NCI-H1105 treated with DMSO at 0.1 percent for 48 hours (cell line): ENCODE measurements around the gene GAS7.

ENCODE experiments used
- DNase-seq: peaks from one replicate; lab custom pipeline; 2025; lab: John Stamatoyannopoulos, UW

The GAS7 gene

GRCh38 chr17:9981344-9981915 is 217.0 kb downstream of the GAS7 start:
- no peak for DNase-seq

- no peak for DNase-seq
Observed at GRCh38 chr17:9979463-9979995, 218.9 kb downstream of the GAS7 start.

GRCh38 chr17:9977180-9977575 is 221.2 kb downstream of the GAS7 start:
- DNase-seq, result no peak

- DNase-seq, result no peak
Observed at GRCh38 chr17:9976283-9977179, 221.9 kb downstream of the GAS7 start.

- no peak for DNase-seq
Observed at GRCh38 chr17:9974448-9975381, 223.7 kb downstream of the GAS7 start.

DNA sequence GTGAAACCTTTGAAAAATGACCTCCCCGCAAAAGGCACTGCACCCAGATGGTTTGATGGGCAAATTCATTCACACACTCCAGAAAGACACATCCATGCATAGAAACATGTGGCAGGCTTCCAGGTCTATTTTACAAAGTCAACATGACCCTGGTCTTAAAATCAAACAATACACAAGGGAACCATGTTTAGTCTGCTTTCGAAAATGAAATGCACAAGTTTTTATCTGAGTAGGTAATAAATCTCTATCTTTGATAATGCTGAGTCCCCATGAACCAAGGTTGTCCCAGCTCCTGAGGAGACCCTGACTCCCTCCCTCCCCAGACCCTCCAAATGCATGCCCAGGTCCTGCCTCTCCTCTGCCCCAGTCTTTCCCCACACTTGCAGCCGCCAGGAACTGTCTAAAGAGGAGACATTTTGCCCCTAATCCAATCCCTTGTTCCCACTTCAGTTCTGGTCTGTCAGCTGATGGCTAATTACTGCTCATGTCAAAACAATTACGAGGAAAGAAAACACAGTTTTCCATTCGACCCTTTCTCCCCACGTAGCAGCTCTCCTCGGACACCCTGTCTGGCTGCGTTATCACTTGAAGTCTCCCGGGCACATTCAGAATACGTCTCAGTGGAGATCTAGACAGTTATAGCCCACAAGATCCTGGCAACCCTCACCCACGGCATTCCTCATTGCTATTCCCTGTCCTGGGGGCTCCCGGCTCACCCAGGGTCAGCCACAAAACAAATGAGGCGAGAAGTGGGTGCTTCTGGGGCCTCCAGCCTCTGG is 224.5 kb downstream of the GAS7 start:
- DNase-seq, result no peak

DNA sequence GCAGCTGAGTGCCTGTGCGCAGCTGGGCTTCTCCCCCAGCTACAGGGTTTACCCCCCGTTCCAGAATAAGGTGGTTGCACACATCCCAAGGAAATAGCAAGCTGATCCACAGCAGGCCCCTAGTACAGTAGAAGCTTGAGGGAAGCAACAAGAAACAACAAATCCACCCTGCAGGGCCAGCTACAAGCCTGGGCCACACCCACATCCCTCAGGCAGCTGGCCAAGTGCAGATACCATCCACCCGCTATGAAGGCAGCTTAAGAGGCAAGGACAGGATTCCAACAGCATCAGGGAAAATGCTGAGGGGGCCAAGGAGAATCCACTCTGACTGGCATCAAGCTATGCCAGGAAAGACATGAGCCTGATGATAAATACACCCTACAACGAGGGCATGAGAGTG is 226.4 kb downstream of the GAS7 start:
- DNase-seq, result no peak

DNA sequence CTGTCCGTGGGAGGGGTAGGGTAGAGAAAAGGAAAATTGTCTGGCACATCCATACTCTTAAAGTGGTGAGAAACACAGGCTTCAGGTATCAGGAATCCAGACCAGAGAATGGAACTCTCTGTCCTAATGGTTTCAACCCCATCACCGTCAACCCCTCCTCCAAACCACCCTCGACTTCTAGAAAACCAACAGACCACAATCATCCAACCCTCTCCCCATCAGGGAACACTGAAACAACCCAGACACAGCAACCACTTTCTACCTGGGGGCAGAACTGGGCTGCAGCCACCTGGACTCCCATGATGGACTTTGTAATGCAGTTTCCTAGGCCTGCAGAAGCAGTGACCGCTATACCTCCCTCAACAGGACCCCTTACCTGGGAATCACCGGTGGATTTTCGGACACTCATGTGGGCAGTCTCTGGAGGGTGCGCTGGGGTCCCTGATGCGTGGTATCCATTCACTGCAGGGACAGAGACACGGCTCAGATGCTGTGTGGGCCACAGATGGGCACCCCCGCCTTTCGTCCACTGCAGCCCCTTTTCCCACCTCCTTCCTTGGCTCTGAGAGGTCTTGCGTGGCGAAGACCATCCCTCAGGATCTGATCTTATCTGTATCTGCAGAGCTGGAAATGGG is 229.0 kb downstream of the GAS7 start:
- no peak for DNase-seq

DNA sequence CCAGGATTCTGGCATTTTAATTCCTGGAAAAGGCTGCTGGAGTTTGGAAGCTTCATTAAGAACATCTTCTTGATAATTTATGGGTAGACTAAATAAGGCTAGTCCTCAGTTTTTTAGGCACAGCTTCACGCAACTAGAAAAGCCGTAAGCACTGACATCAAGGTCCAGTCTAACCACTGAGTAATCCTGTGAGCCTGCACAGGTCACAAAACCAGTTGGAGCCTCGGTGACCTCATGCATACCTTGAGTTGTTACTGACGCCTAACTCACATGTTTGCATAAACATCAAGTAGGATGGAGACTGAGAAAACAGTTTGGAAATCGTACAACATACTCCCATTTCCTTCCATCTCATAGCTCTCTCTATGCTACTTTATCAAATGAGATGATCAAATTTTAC is 229.5 kb downstream of the GAS7 start:
- no peak for DNase-seq

DNA sequence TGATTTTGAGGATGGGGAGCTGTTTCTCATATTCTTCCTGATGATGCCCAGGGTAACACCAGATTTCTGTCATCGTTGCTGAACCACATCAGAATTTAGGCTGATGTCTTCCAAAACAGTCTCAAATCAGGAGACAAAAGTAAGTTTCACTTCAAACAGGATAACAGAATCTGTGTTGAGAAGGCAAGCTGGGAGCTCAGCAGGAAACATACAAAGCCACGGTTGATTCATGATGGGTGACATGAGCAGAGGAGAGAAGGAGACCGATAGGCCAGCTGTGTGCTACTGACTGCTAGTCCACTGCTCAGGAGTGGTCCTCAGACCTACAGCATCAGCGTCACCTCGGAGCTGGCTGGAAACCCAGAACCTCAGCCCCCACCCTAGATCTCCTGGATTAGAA is 230.4 kb downstream of the GAS7 start:
- no peak for DNase-seq

GRCh38 chr17:9959377-9959981 is 238.9 kb downstream of the GAS7 start:
- peak; percentile 36 for DNase-seq

DNA sequence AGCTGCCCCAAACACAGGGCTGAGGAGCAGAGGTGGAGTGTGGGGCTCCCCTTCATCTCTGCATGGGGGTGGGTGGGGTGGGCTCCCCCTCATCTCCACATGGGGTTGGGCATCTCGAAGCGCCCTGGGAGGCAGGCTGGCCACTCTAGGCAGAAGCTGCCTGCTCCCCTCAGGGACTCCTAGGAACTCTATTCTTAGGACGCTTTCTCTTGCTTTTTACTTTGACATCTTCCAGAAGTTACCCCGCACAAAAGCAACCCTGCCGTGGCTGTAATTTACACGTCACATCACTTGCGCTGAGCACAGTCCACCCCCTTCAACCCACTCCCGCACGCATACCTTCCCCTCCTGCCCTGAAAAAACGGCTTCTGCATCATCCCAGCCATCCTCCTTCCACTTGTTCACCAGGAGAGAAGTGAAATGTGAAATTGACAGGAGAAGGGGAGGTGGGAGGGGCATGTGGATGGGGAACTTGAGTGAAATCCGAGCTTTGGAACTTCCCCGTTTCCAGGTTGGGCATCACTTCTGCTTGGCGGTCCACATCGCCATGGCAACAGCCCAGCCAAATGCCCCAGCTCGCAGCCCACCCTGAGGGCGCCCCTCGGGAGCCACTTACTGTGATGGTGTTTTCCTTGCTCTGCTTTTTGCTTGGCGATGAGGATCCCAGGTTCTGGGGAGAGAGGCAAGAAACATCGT is 239.7 kb downstream of the GAS7 start:
- no peak for DNase-seq

- DNase-seq, result no peak
Observed at GRCh38 chr17:9957244-9957643, 241.2 kb downstream of the GAS7 start.

- DNase-seq, result no peak
Observed at GRCh38 chr17:9956474-9957131, 241.8 kb downstream of the GAS7 start.

DNA sequence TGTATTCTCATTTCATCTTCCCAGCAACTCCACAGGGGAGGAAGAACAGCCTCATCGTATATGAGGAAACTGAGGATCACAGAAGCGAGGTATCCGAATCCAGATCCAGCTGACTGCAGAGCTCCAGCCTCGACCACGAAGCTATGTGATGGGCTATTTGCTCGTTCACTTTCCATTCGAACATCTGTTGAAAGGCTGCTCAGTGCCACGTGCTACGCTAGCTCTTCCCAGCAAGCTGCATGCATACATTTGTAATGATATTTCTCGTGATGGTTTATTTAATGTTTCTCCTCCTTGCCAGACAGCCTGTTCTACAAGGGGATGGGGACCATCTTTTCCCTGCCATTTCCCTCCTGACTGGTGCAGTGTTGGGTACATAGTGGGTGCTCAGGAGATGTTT is 244.9 kb downstream of the GAS7 start:
- DNase-seq, result no peak

DNA sequence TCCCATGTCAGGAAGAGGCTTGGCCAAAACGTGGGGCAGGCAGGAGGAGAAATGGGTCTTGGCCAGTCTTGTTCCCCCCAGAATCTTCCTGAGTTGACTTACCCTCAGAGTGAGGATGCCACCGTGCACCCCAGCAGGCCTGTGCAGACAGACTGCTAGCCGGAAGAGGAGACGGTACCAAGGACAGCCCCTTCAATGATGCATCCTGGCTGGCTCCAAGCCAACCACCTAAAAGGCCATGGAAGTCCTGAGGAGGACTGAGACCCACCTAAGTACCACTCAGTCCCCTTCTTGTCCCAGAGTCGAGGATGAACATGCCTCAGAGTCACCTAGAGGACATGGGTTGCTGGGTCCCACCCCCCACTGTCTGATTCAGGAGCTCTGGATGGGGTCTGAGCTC is 246.6 kb downstream of the GAS7 start:
- DNase-seq, result no peak

DNA sequence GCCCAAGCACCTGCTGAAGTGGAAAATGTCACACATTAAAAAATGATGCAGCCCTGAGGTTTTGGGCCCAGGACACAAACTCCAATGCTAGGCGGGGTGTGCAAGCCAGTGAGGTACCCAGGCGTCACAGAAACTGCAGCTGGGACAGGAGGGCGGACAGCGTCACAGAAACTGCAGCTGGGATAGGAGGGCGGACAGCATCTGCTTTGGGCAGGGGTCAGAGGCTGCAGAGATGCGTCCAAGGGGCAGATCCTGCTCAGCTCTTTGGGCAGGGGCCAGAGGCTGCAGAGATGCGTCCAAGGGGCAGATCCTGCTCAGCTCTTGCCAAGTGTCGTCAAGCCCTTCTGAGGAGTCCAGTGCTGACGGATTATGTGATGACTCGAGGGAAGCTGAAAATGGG is 249.5 kb downstream of the GAS7 start:
- DNase-seq, result no peak

DNA sequence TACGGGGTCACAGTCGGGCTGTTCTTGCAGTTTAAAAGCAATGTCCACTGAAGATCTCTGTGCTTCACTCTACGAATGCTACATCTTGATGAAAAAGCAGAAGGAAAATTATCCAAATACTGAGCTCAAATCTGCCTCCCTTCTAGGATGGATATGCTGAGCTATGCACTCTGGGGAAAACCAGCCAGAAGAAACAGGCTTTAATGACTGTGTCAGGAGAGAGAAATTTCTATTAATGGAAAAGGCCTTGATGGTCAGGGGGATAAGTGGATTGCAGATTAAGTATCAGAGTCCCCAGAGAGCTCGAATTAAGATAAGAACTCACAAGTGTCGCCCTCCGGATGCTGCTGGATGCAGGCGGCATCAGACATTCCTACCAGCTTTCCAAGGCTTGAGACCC is 253.7 kb downstream of the GAS7 start:
- DNase-seq, result no peak

DNA sequence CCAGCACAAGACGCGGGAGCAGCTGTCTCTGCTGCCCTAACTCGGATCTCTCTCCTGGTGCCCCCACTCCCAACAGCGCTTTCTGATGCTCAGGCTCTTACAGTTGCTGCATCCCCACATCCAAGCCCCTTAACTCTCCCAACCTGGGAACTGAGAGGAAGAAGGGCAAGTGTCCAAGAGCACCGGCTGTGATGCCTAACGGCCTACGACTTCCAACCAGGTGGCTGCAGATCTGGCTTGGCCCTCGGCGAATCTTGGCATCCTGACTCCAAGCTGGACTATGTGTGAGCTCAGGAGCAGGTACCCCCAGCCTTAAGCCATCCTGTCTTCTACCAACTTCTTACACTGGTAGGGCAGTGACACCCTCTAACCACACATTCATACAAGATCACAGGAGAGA is 255.1 kb downstream of the GAS7 start:
- DNase-seq, result no peak

GRCh38 chr17:9942885-9943284 is 255.5 kb downstream of the GAS7 start:
- DNase-seq, result no peak
